GM19467 (cell line): ENCODE data around the gene FBXW5.

Experiments used
- ATAC-seq: cut with Tn5 transposase; IDR thresholded peaks from one replicate; pipeline ENCODE4 v1.9.1; 2021; ENCODE audit warnings: mild to moderate bottlenecking, moderate library complexity; ENCODE audit not compliant: unreplicated experiment

Gene FBXW5

DNA sequence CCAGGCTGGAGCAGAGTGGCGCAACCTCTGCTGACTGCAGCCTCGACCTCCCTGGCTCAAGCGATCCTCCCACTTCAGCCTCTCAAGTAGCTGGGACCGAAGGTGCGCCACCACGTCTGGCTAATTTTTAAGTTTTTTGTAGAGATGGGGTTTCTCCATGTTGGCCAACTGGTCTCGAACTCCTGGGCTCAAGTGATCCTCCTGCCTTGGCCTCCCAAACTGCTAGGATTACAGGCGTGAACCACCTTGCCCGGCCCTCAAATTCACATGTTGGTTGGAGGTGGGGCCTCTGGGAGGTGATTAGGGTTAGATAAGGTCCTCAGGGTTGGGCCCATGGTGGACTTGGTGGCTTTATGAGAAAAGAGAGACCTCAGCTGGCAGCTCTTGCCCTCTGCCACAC is 17.6 kb upstream of the FBXW5 start:
- ATAC-seq: no peak

DNA sequence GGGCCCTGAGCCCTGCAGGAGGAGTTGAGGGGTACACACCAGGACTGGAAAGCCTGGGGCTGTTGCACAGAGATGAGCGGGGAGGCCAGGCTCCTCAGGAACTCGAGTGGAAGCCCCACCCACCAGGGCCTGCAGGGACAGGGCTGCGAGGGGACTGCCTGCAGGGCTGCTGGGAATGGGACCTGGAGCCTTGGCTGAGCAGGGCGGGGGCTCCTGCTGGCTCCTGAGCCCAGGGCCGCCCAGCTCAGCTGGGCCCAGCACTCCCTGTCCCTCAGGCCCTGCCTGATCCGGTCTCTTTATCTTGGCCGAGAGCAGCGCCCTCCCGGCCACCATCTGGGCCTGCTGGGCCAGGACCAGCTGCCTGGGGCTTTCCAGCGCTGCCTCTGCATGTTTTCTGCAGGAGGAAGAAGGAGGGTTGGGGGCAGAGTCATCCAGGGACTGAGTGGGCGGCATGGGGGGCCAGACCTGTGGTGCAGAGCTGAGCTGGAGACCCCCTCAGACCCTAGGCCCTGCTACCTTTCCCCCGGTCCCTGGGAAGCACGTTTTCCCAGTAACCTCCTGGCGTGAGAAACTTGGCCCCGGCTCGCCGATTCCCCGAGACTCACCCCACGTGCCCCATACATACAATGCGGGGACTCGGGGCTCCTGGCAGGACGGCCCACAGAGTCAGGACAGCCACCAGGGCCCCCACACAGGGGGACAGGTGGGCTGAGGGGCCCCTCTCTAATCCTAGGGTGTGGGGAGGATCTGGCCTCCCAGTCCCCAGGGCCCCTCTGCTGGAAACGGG is 16.9 kb upstream of the FBXW5 start:
- ATAC-seq: no peak

DNA sequence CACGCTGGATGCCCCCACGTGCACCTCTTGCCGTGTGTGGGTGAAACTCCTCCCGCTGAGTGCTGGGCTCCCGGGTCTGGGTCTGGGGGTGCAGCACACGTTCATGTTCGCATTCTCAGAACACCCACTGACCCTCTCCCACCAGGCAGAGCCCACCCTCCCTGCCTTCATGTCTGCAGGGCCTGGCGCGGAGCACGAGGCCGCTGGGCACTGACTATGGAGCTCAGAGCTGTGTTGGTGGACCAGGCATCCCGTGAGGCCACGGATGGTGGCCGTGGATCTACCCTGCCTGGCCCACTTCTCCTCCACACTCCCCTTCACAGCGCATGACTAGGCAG is 16.4 kb upstream of the FBXW5 start:
- ATAC-seq: no peak

- no peak for ATAC-seq
Measured at GRCh38 chr9:136960212-136960937, 15.8 kb upstream of the FBXW5 start.

DNA sequence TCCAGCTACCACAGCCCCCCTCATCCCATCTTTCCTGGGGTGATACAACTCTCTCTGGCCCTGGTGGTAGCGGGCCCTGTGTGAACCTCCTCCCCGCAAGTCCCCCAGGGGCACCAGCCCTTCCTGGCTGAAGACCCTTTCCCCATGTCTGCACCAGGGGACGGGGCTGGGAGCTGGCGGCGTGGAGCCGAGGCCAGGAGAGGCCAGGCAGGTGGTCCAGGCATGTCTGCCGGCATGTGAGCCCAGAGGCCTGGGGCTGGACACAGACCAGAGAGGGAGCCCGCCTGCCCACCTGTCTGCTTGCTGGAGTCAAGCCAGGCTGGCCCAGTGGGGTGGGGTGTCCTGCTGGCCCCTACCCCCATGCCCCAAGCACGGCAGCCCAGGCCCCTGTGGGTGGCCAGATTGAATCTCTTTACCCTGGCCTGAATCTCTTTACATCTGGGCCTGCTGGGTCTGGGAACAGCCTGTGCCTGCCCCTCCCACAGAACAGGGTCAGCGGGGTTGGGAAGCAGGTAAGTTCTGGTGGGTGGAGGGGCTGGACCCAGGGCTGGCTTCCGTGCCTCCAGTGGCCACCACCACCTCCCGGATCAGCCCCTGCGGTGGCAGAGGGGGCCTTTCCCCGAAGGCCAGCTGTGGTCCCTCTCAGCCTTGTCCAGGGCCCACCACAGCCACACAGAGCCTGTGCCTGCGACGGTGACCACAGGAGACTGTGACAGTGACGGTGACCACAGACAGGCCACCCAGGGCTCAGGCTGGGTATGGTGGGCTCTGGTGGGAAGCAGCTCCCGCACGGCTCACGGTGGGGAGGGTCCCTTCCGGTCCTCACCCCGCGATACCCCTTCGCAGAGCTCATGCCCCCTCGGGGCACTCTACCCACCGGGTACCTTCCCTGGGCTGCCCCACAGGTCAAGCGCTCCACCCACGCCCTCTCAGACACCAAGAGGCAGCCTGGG is 14.6 kb upstream of the FBXW5 start:
- ATAC-seq: no peak

DNA sequence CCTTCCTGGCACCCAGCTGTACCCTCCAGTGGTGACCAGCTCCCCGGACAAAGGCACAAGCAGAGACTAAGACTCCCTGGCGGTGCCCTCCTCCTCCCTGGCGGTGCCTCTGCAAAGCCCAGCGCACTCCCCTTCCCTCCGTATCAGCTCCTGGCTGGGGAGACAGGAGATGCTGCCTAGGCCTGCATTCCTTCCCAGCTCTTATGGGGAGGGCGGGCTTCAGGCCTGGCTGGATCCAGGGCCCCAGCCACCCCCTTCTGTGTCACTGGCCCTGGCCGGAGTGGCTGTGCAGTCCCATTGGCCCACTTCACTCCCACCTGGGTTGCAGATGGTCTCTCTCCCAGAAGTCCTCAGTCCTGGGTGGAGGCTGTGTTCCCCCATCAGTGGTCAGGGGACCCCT is 13.9 kb upstream of the FBXW5 start:
- ATAC-seq: no peak

- ATAC-seq: no peak
Measured at GRCh38 chr9:136957901-136958300, 13.4 kb upstream of the FBXW5 start.

DNA sequence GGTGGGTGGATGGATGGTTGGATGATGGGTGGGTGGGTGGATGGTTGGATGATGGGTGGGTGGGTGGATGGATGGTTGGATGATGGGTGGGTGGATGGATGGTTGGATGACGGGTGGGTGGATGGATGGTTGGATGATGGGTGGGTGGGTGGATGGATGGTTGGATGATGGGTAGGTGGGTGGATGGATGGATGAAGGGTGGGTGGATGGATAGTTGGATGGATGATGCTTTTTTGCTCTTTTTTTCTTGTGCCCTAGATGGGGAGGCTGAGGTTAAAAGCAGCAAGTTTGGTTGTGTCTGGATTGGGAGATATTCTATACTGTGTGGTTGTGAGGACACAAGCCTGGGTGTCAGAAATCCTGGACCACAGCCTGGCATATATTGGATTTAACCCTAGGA is 12.9 kb upstream of the FBXW5 start:
- ATAC-seq: no peak

DNA sequence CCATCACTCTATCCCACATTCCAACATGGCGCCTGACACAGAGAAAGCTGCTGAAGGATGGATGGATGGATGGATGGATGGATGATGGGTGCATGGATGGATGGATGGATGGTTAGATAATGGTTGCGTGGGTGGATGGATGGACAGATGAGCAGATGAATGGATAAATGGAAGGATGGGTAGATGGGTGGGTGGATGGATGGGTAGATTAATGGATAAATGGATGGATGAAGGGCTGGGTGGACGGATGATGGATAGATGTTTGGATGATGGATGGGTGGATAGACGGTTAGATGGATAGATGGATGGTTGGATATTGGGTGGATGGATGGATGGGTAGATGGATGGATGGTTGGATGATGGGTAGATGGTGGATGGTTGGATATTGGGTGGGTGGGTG is 12.1 kb upstream of the FBXW5 start:
- no peak for ATAC-seq

DNA sequence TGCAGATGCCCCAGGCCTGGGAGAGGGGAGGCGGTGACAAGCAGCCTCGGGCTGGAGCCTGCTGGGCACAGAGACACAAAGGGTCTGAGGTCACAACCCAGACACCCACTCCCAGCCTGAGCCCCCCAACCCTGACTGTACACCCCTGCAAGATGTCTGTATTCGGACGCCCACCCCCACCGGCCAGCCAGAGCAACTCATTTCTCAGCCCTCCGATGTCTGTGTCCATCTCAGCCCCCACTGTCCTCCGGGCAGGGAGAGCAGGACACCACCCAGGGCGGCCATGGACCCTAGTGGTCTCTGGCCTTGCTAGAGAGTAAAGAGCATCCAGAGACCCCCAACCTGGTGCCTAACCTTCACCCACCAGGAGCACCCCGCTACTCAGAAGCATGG is 11.4 kb upstream of the FBXW5 start:
- no peak for ATAC-seq

DNA sequence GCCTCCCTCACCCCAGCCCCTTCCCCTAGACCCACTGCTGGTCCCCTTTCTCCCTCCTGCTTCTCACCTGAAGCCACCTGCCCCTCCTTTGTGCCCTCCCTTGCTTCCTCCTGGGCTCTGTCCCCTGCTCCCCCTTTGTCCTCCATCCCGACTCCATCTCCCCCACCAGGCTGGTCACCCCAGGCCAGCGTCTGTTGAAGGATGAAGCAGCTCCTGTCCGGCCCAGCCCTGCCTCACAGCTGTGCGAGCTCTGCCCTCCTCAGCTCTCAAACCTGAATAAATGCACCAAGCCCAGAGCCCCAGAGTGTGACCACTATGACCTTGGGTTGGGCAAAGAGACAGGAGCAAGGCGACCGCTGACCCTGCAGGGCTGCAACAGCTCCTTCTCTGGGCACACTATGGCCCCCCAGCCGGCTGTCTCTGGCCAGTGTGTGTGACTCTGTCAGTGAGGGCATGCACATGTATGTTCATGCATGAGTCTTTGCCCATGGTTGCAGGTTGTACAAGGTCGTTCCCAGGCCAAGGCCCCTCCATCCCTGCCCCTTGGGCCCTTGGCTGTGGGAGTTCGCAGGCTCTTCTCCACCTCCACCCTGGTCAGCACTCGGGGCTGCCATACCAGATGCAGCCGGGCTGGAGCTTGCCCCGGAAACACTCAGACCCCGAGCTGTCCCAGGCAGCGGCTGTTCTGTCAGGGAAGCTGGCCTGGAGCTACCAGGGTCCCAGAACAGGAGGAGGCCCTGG is 10.8 kb upstream of the FBXW5 start:
- ATAC-seq: no peak

DNA sequence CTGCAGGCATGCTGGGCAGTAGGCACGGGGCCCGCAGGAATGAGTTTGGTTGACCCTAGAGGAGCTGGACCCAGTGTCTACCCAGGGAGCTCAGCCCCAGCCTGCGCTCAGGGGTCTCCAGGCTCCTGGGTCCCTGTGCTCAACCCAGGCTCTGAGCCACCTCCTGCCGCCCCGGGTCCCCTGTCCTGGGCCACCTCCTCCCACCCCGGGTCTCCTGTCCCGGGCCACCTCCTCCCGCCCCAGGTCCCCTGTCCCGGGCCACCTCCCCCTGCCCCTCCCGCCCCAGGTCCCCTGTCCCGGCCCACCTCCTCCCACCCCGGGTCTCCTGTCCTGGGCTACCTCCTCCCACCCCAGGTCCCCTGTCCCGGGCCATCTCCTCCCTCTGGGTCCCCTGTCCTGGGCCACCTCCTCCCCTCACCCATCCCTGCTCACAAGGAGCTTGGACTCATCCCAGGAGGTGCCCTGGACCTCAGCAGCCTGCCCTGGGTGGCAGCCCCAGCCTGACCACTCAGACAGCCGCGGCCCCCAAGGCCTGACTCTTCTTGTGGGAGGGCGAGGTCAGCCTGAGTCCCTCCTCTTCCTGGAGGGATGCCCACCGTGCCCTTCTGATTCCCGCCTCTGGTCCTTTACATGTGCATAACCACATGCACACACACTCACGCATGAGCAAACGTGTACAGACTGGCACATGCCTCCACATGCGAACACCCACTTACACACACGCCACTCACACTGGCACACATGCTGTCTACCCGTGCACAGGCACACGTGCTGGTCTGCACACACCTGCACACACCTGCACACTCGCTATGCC is 9.9 kb upstream of the FBXW5 start:
- ATAC-seq: no peak

GRCh38 chr9:136953771-136954269 is 9.3 kb upstream of the FBXW5 start:
- ATAC-seq: no peak

DNA sequence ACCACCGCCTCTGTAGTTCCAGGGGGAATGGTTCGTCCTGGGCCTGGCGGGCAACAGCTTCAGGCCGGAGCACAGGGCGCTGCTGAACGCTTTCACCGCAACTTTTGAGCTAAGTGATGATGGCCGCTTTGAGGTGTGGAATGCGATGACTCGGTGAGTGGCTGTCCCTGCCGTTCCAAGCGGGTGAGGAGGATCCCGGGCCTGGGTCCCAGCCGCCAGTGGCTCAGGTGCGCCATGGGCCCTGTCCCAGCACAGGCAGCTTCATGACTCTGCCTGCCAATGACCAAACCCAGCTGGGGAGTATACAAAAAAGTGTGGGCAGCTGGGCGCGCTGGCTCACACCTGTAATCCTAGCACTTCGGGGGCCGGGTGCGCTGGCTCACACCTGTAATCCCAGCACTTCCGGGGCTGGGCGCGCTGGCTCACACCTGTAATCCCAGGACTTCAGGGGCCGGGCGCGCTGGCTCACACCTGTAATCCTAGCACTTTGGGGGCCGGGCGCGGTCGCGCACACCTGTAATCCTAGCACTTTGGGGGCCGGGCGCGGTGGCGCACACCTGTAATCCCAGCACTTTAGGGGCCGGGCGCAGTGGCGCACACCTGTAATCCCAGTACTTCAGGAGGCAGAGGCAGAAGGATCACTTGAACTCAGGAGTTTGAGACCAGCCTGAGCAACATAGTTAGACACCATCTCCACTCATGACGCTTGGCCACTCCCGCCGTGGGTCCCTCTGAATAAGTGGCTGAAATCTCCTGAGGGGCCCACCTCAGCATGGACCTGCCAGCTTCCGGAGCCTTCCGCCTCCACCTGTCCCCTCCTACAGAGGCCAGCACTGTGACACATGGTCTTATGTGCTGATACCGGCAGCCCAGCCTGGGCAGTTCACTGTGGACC is 8.6 kb upstream of the FBXW5 start:
- ATAC-seq: no peak

GRCh38 chr9:136952321-136952850 is 7.8 kb upstream of the FBXW5 start:
- ATAC-seq: no peak

DNA sequence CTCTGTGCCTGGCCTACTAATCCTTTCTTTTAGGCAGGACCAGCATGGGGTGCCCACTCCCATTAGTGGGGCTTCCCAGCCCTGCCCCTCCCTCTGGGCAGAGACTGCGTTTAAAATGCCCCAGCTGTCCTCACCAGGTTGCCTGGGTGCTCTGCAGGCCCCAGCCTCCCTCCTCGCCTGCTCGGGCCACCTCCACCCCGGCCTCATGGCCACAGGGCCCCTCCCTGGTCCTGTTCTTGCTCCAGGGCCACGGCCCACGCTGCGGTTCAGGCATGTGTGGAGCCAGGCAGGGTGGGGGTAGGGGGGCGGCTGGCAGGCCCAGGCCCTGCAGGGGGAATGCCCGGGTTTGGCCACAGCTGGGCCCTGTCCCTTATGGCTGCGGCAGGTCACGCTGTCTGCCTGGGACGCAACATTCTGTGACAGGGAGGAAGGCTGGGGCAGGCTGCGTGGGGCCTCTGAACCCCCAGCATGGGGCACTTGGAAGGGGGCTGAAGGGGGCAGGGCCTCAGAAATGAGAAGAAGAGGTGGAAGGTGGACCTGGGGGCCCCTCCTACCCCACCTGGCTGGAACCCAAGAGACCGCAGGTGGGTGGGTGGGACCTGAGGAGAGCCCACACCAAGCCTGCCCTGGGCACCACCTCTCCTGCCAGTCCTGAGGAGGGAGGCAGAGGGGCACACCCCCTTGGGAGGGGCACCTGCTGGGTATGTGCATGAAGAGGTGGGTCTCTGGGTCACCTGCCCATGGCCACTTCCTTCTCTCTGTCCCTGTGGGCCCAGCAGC is 7.2 kb upstream of the FBXW5 start, which contains the start of gene LCN12:
Gene LCN12, plus strand, starts transcription at position 733 of the 780 bp plus-strand sequence. CDS start 55 bp downstream, outside the sequence.
- ATAC-seq: no peak

DNA sequence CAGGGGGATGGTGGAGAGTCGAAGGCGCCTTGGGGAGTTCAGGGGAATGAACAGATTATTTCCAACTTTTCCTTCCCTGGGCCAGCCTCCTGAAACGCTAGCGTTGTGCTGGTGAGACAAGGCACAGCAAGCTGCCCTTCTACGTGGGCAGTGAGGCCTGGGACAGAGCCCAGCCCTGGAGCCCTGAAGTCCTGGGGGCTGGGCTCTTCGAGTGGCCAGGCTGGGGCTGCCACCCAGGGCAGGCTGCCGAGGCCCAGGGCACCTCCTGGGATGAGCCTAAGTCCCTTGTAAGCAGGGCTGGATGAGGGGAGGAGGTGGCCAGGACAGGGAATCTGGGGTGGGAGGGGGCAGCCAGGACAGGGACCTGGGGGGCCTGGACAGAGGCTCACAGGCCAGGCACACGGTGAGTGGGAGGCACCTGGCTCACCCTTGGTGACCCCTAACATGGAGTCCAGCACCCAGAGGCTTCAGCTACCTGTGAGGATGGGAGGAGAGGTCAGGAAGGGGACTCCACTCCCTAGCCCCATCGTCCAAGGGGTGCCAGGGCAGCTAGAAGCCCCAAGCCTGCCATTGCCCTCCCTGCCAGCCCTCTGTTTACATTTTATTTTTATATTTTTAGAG is 6.2 kb upstream of the FBXW5 start:
- ATAC-seq: no peak
